ENCODE data around the gene SMIM45.

The SMIM45 gene

GRCh38 chr22:41932353-41932752 lies 19.6 kb upstream of the SMIM45 start (continued):
- no peak for TF ChIP-seq BCL11A (IDR thresholded peaks at IDR 0.05; ENCODE audit: low read depth in 2 of 2, low read length in 2 of 2)
- no peak for TF ChIP-seq FOSL1 (IDR thresholded peaks at IDR 0.05; ENCODE audit: insufficient read depth, low read depth, low read length)
- TF ChIP-seq POLR2AphosphoS5 (IDR thresholded peaks at IDR 0.05; ENCODE audit: low read depth, low read length): no peak
- TF ChIP-seq PHF8 (conservative IDR thresholded peaks at IDR 0.05; ENCODE audit: low read depth, low read length): no peak
- TF ChIP-seq JUND (IDR thresholded peaks at IDR 0.05; ENCODE audit: low read length): no peak

All from H1 (cell line).